Ishikawa (cell line): ENCODE data around the gene SCAMP1.

ENCODE experiments used
- CEBPB ChIP-seq: IDR thresholded peaks from 2 replicates; pipeline ENCODE4 v1.6.1; 2012
- CREB1 ChIP-seq: IDR thresholded peaks from 2 replicates; pipeline ENCODE4 v1.6.1; 2012; ENCODE audit warnings: low read depth
- EGR1 ChIP-seq: IDR thresholded peaks from 2 replicates; pipeline ENCODE4 v1.6.1; 2012
- EP300 ChIP-seq: IDR thresholded peaks from 2 replicates; pipeline ENCODE4 v1.6.1; 2012; ENCODE audit warnings: borderline replicate concordance
- FOXM1 ChIP-seq: IDR thresholded peaks from 2 replicates; pipeline ENCODE4 v1.6.1; 2012; ENCODE audit warnings: low read depth, borderline replicate concordance
- NFIC ChIP-seq: IDR thresholded peaks from 2 replicates; pipeline ENCODE4 v1.6.1; 2012
- RAD21 ChIP-seq: IDR thresholded peaks from 2 replicates; pipeline ENCODE4 v1.6.1; 2012; ENCODE audit warnings: low read depth
- TAF1 ChIP-seq: IDR thresholded peaks from 2 replicates; pipeline ENCODE4 v1.6.1; 2012; ENCODE audit warnings: low read depth, mild to moderate bottlenecking
- TCF12 ChIP-seq: IDR thresholded peaks from 2 replicates; pipeline ENCODE4 v1.6.1; 2012; ENCODE audit warnings: low read depth
- TEAD4 ChIP-seq: IDR thresholded peaks from 2 replicates; pipeline ENCODE4 v1.6.1; 2012
- USF1 ChIP-seq: IDR thresholded peaks from 2 replicates; pipeline ENCODE4 v1.6.1; 2012
- YY1 ChIP-seq: IDR thresholded peaks from 2 replicates; pipeline ENCODE4 v1.6.1; 2012; ENCODE audit warnings: low read depth
- ZBTB7A ChIP-seq: IDR thresholded peaks from 2 replicates; pipeline ENCODE4 v1.6.1; 2012; ENCODE audit warnings: low read depth
- TF ChIP-seq, protein P1 (sequence below): IDR thresholded peaks from 2 replicates; pipeline ENCODE4 v1.6.1; 2012; ENCODE audit warnings: low read depth, mild to moderate bottlenecking
- TF ChIP-seq, protein P2 (sequence below): IDR thresholded peaks from 2 replicates; pipeline ENCODE4 v1.6.1; 2012

Gene SCAMP1

DNA sequence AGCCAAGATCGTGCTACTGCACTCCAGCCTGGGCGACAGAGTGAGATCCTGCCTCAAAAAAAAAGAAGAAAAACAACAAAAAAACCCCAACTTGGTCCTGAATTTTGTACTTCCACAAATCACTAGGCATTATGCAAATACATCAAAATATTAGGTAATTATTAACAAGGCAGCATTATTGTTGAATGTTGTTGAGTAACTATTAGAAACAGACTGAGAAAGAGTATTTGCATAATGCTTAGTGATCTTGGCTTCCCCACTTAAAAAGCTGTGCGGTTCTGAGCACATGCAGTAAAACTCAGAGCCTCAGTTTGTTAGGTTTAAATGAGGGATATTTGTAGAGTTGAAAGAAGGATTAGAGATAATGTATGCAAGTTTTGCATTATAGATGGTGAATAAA, 64.2 kb downstream of the SCAMP1 start:
- TF ChIP-seq EP300 (no peak), TAF1 (no peak), YY1 (no peak), NFIC (no peak), FOXM1 (no peak), CREB1 (no peak)
- TF ChIP-seq, protein P1, sequence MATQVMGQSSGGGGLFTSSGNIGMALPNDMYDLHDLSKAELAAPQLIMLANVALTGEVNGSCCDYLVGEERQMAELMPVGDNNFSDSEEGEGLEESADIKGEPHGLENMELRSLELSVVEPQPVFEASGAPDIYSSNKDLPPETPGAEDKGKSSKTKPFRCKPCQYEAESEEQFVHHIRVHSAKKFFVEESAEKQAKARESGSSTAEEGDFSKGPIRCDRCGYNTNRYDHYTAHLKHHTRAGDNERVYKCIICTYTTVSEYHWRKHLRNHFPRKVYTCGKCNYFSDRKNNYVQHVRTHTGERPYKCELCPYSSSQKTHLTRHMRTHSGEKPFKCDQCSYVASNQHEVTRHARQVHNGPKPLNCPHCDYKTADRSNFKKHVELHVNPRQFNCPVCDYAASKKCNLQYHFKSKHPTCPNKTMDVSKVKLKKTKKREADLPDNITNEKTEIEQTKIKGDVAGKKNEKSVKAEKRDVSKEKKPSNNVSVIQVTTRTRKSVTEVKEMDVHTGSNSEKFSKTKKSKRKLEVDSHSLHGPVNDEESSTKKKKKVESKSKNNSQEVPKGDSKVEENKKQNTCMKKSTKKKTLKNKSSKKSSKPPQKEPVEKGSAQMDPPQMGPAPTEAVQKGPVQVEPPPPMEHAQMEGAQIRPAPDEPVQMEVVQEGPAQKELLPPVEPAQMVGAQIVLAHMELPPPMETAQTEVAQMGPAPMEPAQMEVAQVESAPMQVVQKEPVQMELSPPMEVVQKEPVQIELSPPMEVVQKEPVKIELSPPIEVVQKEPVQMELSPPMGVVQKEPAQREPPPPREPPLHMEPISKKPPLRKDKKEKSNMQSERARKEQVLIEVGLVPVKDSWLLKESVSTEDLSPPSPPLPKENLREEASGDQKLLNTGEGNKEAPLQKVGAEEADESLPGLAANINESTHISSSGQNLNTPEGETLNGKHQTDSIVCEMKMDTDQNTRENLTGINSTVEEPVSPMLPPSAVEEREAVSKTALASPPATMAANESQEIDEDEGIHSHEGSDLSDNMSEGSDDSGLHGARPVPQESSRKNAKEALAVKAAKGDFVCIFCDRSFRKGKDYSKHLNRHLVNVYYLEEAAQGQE = no peak

DNA sequence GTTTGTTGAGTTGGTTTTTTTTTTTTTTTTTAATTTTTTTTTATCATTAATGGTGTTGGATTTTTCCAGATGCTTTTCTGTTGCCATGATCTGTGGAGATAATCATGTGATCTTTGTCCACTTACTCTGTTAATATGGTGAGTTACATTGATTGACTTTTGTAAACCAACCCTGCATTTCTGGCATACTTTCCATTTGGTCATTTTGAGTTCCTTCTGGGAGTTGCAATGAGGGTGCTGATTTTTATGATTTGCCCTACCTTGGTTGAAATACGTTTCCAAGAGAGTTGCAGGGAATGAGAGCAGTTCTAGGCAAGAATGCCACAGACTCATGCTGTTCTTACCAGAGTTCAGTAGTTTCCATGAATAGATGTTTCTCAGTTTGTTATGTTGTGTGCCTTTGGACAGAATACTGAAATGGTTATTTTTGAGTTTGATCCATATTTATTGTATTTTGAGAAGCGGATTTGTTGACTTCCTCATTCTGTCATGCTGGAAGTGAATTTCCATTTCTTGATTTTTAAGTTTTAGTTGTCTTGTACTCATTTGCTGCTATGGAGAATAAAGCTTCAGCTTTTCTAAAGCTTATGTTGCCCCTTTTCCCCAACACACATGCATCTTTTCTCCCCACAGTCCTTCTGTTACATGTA, 69.0 kb downstream of the SCAMP1 start:
- TF ChIP-seq TEAD4 (0 out of 2 replicates have a peak, but pooled peaks have one; percentile 6), TAF1 (no peak)

- no peak for TF ChIP-seq FOXM1
- no peak for TF ChIP-seq ZBTB7A
- TF ChIP-seq RAD21 = no peak
- TF ChIP-seq TEAD4 = no peak
- TF ChIP-seq YY1 = no peak
- TF ChIP-seq EP300 = no peak
- no peak for TF ChIP-seq USF1
- TF ChIP-seq TAF1 = no peak
- TF ChIP-seq TCF12 = no peak
- no peak for TF ChIP-seq CEBPB
- no peak for TF ChIP-seq NFIC
- TF ChIP-seq, protein P2, sequence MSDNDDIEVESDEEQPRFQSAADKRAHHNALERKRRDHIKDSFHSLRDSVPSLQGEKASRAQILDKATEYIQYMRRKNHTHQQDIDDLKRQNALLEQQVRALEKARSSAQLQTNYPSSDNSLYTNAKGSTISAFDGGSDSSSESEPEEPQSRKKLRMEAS = no peak
- no peak for TF ChIP-seq CREB1
- TF ChIP-seq, protein P1 = no peak
- TF ChIP-seq EGR1 = no peak
Measured at GRCh38 chr5:78430866-78431265, 70.4 kb downstream of the SCAMP1 start.

- no peak for TF ChIP-seq ZBTB7A
- no peak for TF ChIP-seq TEAD4
- no peak for TF ChIP-seq TAF1
- no peak for TF ChIP-seq RAD21
- no peak for TF ChIP-seq EGR1
- TF ChIP-seq USF1 = no peak
- TF ChIP-seq EP300 = no peak
- TF ChIP-seq NFIC = no peak
- TF ChIP-seq, protein P1 = no peak
- TF ChIP-seq FOXM1 = no peak
- no peak for TF ChIP-seq TCF12
- TF ChIP-seq YY1 = no peak
- no peak for TF ChIP-seq CEBPB
- TF ChIP-seq, protein P2 = no peak
Measured at GRCh38 chr5:78433972-78434371, 73.6 kb downstream of the SCAMP1 start.
